Activated gamma-delta T cell treated with Interleukin-2 at 50 U/mL for 16 hours (primary cell): Measurements from ENCODE around the gene GAPVD1.

Experiments used
- DNase-seq: peaks from one replicate; pipeline ENCODE4 v3.0.0-alpha.2; 2020

Gene GAPVD1

GRCh38 chr9:125407432-125407973, 145.9 kb downstream of the GAPVD1 start:
- no peak for DNase-seq

- DNase-seq: peak; percentile 73
Observed at GRCh38 chr9:125407974-125408900, 146.6 kb downstream of the GAPVD1 start.

DNA sequence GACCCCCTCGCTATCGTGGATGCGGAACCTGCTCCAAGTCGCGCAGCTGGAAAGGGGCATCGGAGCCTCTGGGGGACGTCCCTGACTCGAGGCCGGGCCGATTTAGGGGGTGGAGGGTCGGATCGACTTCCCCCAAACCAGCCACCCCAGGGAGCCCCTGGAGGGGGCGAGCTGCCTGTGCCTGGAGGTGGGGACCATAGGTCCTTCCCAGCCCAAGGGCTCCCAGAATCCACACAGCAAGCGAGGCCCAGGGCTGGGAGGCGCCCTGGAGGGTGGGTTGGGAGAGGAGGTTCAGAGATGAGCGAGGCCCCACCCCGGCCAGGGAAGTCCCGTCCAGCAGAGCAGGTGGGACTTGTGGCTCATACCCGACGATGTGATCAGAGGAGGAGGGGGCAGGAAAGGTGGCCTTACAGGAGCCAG, 147.6 kb downstream of the GAPVD1 start:
- DNase-seq: no peak

DNA sequence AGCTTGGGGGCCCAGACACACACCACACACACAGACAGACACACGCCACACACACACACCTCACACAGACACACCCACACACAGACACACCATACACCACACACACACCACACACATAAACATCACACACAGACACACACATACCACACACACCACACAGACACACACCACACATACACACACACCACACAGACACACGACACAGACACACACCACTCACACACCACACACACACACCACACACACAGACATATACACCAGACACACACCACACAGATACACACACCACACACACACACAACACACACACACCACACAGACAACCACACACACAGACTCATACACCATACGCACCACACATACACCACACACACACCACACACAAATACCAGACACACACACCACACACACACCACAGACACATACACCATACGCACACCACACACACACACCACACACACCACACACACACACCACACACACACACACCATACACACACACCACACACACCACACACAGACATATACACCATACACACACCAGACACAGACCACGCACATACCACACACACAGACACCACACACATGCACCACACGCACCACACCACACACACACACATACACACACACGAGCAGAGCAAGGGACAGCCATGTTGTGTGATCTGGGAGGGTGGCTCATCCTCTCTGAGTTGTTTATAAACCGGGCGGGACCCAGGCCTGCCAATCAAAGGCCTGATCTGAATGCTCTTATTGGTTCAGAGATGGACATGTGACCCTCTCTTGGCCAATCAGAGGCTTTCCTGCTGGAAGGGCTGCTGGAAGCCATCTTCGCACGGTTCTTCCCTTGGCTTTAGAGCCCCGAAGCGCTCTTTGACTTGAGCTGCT, 148.3 kb downstream of the GAPVD1 start:
- no peak for DNase-seq

DNA sequence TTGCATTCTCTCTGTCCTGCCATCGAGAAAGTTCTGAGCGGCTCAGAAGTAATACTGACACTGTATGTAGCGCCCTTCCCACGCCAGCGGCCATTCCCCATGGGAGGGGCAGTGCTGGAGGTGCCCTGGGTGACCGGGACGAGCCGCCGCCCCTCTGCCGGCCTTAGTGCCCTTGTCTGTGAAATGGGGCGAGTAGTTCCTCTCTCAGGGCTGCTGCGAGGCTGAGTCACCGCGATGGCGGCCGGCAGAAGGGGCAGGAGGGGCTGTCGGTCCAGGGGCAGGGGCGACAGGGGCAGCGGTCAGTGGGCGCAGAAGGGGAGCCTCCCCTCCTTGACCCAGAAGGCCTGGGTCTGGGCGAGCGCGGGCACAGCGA, 148.9 kb downstream of the GAPVD1 start:
- no peak for DNase-seq

GRCh38 chr9:125411171-125411756, 149.6 kb downstream of the GAPVD1 start:
- no peak for DNase-seq

DNA sequence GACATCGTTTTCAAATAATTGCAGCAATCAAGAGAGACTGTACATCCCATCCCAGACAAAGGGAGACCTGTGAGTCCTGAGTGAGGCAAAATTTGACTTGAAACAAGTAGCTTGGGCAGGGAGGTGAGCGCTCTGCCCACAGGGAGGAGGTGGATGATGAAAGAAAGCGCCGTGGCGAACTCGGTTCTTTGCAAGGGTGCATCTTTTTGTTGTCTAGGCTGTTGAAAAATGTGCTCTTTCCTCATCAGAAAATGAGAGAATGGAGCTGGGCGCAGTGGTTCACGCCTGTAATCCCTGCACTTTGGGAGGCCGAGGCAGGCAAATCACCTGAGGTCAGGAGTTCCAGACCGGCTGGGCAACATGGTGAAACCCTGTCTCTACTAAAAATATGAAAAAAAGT, 150.5 kb downstream of the GAPVD1 start:
- DNase-seq: no peak

DNA sequence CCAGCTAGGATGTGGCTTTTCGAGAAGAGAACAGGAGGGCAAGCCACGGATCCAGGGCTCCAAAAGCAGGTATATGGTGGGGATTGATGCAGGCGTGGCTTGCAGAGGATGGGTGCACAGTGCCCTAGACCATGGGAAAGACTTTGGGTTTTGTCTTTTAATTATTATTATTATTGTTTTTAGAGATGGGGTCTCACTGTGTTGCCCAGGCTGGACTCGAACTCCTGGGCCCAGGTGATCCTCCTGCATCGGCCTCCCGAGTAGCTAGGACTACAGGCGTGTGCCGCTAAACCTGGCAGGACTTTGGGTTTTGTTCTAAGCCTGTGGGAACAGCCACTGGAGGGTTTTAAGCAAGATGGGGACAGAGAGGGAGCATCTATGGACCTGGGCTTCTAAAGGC, 152.0 kb downstream of the GAPVD1 start:
- no peak for DNase-seq

- no peak for DNase-seq
Observed at GRCh38 chr9:125415583-125416460, 154.2 kb downstream of the GAPVD1 start.

DNA sequence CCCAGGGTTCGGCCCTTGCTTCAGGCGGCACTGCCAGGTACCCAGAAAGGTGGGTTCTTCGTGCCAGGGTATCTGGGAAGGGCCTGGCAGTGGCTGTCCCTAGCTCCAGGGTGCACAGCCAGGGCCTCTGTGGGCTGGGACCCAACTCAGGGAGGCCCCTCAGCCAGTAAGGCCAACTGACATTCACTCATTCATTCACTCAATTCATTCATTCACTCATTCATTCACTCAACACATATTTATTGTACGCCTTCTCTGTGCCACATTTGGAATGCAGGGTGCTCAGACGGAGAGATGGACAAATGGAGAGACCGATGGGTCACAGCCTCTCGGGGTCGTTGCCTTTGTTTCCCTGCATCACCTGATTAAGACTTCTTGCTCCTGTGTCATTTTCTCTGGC, 154.9 kb downstream of the GAPVD1 start:
- DNase-seq: no peak
